Measurements from ENCODE around the gene CPEB4.

- no peak for TF ChIP-seq POLR2A (IDR thresholded peaks at IDR 0.05)
- no peak for TF ChIP-seq POLR2AphosphoS5 (IDR thresholded peaks at IDR 0.05)
These were observed 32.0 kb upstream of the CPEB4 start for GRCh38 chr5:173855995-173856656.

All from prostate gland (tissue), 1 donor.